Thoracic aorta (tissue), 2 donors: Measurements from ENCODE around the gene DZIP1L. TPM values are rescaled to one million over a fixed set of nuclear protein-coding genes. Genes with fewer than 3 reads are reported as not detected.

ENCODE experiments used
- ATAC-seq: fragments of 150-250 bp; one replicate; pipeline ENCODE4 v1.8.0; 2017; ENCODE audit warnings: low read depth; ENCODE audit not compliant: insufficient number of reproducible peaks, low FRiP score
- DNase-seq: peaks from one replicate; pipeline ENCODE4 v3.0.0-alpha.2; 2020; ENCODE audit warnings: low spot score
- H3K27ac ChIP-seq, 2 donors: fragments of 200-600 bp; sonication (generic); 1 replicate in 1 of 2; 2 replicates in 1 of 2; pipeline ENCODE4 v1.5.1; 2016; ENCODE audit warnings: mild to moderate bottlenecking in 2 of 2, moderate library complexity in 2 of 2
- H3K27me3 ChIP-seq: fragments of 200-600 bp; sonication (generic); replicated peaks from 2 replicates; pipeline ENCODE4 v1.6.0; 2016; ENCODE audit warnings: mild to moderate bottlenecking; ENCODE audit not compliant: insufficient read depth
- H3K36me3 ChIP-seq: fragments of 200-600 bp; sonication (generic); one replicate; pipeline ENCODE4 v1.5.1; 2016
- H3K4me1 ChIP-seq, 2 donors: fragments of 200-600 bp; sonication (generic); 1 replicate in 1 of 2; 2 replicates in 1 of 2; pipeline versions ENCODE4 v1.5.1 to v1.6.0; 2016; ENCODE audit warnings: low read depth in 2 of 2, mild to moderate bottlenecking in 1 of 2; ENCODE audit not compliant: control insufficient read depth in 1 of 2
- H3K4me3 ChIP-seq: fragments of 200-600 bp; sonication (generic); 2 replicates; pipeline ENCODE4 v1.5.1; 2016; ENCODE audit warnings: mild to moderate bottlenecking
- H3K9me3 ChIP-seq: fragments of 200-600 bp; sonication (generic); 2 replicates; pipeline ENCODE4 v1.5.1; 2016
- total RNA-seq, 2 donors: library from RNA; depleted of rRNA; stranded (reverse); fragments of >200 nt; gene quantifications; one replicate each; pipeline versions ENCODE4 v1.1.0 to v1.2.3, GENCODE V29; 2016
- TF ChIP-seq, protein P1 (sequence below): fragments of 200-600 bp; sonication (generic); IDR thresholded peaks from one replicate; pipeline ENCODE4 v1.5.1; 2019; ENCODE audit warnings: antibody characterized with exemption

The DZIP1L gene
- total RNA-seq, 2 donors from 2014 or later, result 61.1 to 110 TPM

DNA sequence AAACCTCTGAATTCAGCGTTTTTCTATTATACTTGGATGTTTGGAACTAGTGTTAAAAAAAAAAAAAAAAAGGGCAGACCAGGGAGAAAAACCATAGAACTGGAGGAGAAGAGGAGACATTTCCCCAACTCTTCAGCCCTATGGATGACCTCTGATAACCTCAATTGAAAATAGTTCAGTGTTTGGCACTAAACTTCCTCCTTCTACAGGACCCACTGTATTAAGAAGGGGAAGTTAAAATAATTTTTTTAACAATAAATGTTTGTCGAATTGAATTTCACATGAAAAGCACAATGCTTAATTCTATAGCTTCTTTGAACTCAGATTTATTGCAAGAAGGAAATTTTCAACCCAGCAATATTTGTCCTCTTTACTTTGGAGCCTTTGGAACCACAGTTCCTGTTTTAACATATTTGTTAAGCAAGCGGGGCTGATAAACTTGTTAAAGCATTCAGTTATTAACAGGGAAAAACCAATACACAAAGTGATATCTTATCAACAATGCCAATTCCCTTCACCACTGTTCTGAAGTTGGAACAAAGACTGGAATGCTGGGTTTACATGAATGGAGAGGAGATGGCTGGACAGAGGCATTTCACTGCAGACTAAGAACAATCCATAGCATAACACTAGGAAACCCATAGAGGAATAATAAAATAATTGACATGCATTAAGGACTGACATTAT lies 19.9 kb upstream of the DZIP1L start:
- H3K27ac ChIP-seq, result no peak overlapping the region
- DNase-seq (no peak), ATAC-seq (no peak)
- H3K27me3 ChIP-seq, result no peaks in the 10 kb centered on the region
- peaks cover 0 to 3% of the 10 kb centered on the region in 2 donors for H3K4me1 ChIP-seq
- H3K36me3 ChIP-seq, result no peaks in the 10 kb centered on the region
- H3K9me3 ChIP-seq, result no peaks in the 10 kb centered on the region
- TF ChIP-seq, protein P1, sequence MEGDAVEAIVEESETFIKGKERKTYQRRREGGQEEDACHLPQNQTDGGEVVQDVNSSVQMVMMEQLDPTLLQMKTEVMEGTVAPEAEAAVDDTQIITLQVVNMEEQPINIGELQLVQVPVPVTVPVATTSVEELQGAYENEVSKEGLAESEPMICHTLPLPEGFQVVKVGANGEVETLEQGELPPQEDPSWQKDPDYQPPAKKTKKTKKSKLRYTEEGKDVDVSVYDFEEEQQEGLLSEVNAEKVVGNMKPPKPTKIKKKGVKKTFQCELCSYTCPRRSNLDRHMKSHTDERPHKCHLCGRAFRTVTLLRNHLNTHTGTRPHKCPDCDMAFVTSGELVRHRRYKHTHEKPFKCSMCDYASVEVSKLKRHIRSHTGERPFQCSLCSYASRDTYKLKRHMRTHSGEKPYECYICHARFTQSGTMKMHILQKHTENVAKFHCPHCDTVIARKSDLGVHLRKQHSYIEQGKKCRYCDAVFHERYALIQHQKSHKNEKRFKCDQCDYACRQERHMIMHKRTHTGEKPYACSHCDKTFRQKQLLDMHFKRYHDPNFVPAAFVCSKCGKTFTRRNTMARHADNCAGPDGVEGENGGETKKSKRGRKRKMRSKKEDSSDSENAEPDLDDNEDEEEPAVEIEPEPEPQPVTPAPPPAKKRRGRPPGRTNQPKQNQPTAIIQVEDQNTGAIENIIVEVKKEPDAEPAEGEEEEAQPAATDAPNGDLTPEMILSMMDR, result no peak
- no peak overlapping the region for H3K4me3 ChIP-seq

DNA sequence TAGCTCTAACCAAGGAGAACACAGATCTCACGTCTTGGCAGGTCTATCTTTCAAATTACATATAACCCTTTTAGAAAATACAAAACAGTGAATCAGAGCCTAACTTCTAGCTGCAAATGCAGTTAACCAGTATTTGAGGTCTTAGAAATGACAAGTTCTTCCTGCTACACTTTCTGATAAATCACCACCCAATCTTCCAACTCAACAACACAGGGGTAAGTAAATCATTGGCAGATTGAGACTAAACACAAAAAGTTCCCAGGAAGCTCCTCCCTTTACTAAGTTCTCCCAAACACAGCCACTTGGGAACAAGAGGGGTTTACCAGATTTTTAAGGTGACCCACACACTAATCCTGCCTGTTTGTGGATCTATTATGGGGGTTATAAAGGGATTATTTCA lies 16.8 kb upstream of the DZIP1L start, which contains the start of gene A4GNT:
TSS of gene A4GNT (minus strand) at position 152 of the 400 bp plus-strand sequence. CDS start 1,134 bp downstream, outside the sequence.
- ATAC-seq (no peak), DNase-seq (no peak)
- TF ChIP-seq, protein P1, result no peak
- Histone ChIP-seq H3K4me1 (peaks cover 0 to 3% of the 10 kb centered on the region in 2 donors), H3K36me3 (no peaks in the 10 kb centered on the region), H3K27me3 (no peaks in the 10 kb centered on the region), H3K27ac (no peak within 1 kb of the TSS), H3K4me3 (no peak within 1 kb of the TSS), H3K9me3 (no peaks in the 10 kb centered on the region)

DNA sequence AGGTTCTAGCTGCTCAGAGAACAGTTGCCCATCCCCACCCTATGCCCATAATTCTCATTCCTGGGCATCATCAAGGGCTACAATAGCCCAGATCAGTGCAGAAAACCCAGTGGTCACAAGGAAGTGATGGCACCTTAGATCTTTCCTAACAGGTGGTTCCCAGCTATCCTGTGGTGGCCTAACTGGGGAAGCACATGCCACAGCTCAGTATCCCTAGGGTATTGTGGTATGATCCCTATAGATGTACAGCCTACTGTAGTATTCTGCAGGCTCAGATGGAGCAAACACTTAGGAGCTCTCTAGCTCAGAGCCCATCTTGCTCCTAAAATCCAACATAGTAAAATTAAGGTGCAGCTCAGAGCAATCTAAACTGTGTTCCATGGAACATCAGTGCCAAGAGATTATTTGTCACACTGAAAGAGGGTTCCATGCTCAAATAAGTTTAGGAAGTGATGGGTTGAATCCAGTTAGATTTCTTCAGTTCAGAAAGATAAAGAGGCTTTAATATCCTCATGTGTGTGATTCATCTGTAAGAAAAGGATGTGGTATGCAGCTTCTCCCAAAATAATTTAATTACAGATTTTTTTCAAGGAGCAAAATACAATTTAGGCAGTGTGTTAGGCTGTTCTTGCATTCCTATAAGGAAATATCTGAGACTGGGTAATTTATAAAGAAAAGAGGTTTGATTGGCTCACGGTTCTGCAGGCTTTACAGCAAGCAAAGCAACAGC lies 12.4 kb upstream of the DZIP1L start:
- no peak for DNase-seq
- Histone ChIP-seq H3K36me3 (no peaks in the 10 kb centered on the region), H3K27ac (no peak overlapping the region), H3K4me3 (no peak overlapping the region), H3K9me3 (no peaks in the 10 kb centered on the region), H3K4me1 (peaks cover 7 to 8% of the 10 kb centered on the region in 2 donors), H3K27me3 (no peaks in the 10 kb centered on the region)
- no peak for ATAC-seq
- TF ChIP-seq, protein P1, result no peak

DNA sequence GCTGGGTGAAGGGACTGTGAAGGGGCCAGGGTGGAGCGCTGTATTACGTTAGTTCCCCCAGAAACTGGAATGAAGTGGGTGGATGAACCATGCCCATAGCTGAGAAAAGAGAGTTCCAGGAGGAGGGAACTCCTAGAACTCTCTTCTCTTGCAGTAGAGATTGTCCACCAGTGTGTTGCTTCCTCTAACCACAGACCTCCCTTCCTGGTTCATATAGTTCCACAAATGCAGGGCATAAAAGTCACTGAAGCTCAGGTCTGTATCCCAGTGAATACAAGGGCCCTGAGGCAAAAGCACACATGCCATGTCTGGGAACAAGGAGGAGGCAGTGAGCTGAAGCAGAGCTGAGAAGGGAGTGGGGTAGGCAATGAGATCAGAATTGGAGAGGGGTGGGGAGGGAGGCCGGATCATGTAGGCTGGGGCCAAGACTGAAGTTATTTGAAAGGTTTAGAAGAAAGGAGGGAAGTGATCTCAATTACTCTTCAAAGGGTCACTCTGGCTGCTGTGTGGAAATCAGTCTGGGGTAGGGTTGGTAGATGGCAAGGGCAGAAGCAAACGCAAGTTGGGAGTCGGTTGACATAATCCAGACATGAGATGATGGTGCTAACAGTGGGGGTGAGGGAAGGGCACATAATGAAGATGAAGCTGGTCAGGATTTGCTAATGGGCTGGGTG lies 10.3 kb upstream of the DZIP1L start:
- Histone ChIP-seq H3K27me3 (no peaks in the 10 kb centered on the region), H3K4me1 (peaks cover 7 to 8% of the 10 kb centered on the region in 2 donors), H3K27ac (no peak overlapping the region), H3K9me3 (no peaks in the 10 kb centered on the region), H3K4me3 (no peak overlapping the region), H3K36me3 (no peaks in the 10 kb centered on the region)
- ATAC-seq, result no peak
- TF ChIP-seq, protein P1, result no peak
- DNase-seq, result no peak

DNA sequence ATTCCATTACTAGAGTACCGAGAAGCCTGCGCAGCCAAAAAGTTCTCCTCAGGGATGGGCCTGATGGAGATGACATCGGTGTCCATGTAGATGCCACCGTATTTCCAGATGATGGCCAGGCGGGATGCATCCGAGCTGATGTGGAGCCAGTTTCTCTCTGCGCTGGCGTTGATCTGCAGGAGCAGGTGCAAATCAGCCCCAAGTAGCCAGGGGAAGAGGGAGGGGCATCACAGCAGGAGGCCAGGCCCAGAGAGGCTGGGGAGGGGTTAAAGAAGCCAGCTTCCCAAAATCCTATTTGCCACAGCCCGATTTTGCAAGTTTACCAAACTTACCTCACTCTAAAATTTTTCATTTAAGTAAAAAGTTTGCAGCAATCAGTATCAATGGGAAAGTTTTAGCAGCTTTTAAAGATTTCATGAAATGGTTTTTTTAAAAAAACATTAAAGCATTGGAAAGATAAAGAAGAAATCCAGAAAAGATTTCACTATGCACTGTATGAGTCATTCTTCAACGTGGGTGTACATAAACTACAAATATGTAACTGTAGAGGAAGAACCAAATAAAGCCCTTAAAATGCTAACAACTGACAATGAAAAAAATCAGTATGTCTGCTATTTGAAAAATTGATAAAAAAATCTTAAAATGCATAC lies 9.4 kb upstream of the DZIP1L start:
- TF ChIP-seq, protein P1, result no peak
- Histone ChIP-seq H3K27me3 (no peaks in the 10 kb centered on the region), H3K9me3 (no peaks in the 10 kb centered on the region), H3K4me1 (peaks cover 7 to 8% of the 10 kb centered on the region in 2 donors), H3K27ac (no peak overlapping the region), H3K4me3 (no peak overlapping the region), H3K36me3 (no peaks in the 10 kb centered on the region)
- ATAC-seq, result no peak
- DNase-seq, result no peak
